Measurements from ENCODE around the gene APOD.
A peak's percentile ranks its signal among the peaks of the same experiment; 100 is the strongest.

APOD gene

GRCh38 chr3:195553268-195553667 is 30.5 kb downstream of the APOD start:
- DNase-seq (ENCODE audit: low read depth in 2 of 2): no peak

- no peak for DNase-seq (ENCODE audit: low read depth in 2 of 2)
Measured at GRCh38 chr3:195551381-195551978, 32.3 kb downstream of the APOD start.

- no peak for DNase-seq (ENCODE audit: low read depth in 2 of 2)
Measured at GRCh38 chr3:195550723-195551122, 33.0 kb downstream of the APOD start.

GRCh38 chr3:195549931-195550519 is 33.7 kb downstream of the APOD start:
- DNase-seq (ENCODE audit: low read depth in 2 of 2): peak; percentile 60 to 69

GRCh38 chr3:195548987-195549386 is 34.8 kb downstream of the APOD start:
- DNase-seq (ENCODE audit: low read depth in 2 of 2): no peak

- no peak for DNase-seq (ENCODE audit: low read depth in 2 of 2)
Measured at GRCh38 chr3:195548501-195548900, 35.2 kb downstream of the APOD start.

- no peak for DNase-seq (ENCODE audit: low read depth in 2 of 2)
Measured at GRCh38 chr3:195548006-195548405, 35.7 kb downstream of the APOD start.

- no peak for DNase-seq (ENCODE audit: low read depth in 2 of 2)
Measured at GRCh38 chr3:195546130-195546560, 37.6 kb downstream of the APOD start.

GRCh38 chr3:195544634-195545033 is 39.1 kb downstream of the APOD start:
- no peak for DNase-seq (ENCODE audit: low read depth in 2 of 2)

GRCh38 chr3:195544230-195544536 is 39.6 kb downstream of the APOD start:
- no peak for DNase-seq (ENCODE audit: low read depth in 2 of 2)

GRCh38 chr3:195543500-195544229 is 40.1 kb downstream of the APOD start:
- no peak for DNase-seq (ENCODE audit: low read depth in 2 of 2)

- DNase-seq (ENCODE audit: low read depth in 2 of 2): peak; percentile 78 to 80
Measured at GRCh38 chr3:195542698-195543499, 40.8 kb downstream of the APOD start, which contains the start of gene PPP1R2. TSS of gene PPP1R2 (minus strand) at chr3:195543325. CDS start at chr3:195543025, 300 bp downstream.

- DNase-seq (ENCODE audit: low read depth in 2 of 2): no peak
Measured at GRCh38 chr3:195542316-195542697, 41.4 kb downstream of the APOD start.

- no peak for DNase-seq (ENCODE audit: low read depth in 2 of 2)
Measured at GRCh38 chr3:195540511-195540910, 43.2 kb downstream of the APOD start.

- DNase-seq (ENCODE audit: low read depth in 2 of 2): no peak
Measured at GRCh38 chr3:195540027-195540426, 43.7 kb downstream of the APOD start.

- no peak for DNase-seq (ENCODE audit: low read depth in 2 of 2)
Measured at GRCh38 chr3:195539479-195539878, 44.3 kb downstream of the APOD start.

GRCh38 chr3:195537995-195538394 is 45.7 kb downstream of the APOD start:
- no peak for DNase-seq (ENCODE audit: low read depth in 2 of 2)

GRCh38 chr3:195535293-195535692 is 48.4 kb downstream of the APOD start:
- no peak for DNase-seq (ENCODE audit: low read depth in 2 of 2)

- no peak for DNase-seq (ENCODE audit: low read depth in 2 of 2)
Measured at GRCh38 chr3:195532834-195533233, 50.9 kb downstream of the APOD start.

- DNase-seq (ENCODE audit: low read depth in 2 of 2): no peak
Measured at GRCh38 chr3:195532345-195532744, 51.4 kb downstream of the APOD start.

- no peak for DNase-seq (ENCODE audit: low read depth in 2 of 2)
Measured at GRCh38 chr3:195531683-195532082, 52.1 kb downstream of the APOD start.

GRCh38 chr3:195526492-195526891 is 57.2 kb downstream of the APOD start:
- DNase-seq (ENCODE audit: low read depth in 2 of 2): no peak

Data from activated CD8-positive, alpha-beta memory T cell treated with anti-CD3 and anti-CD28 coated beads for 4 hours (primary cell).